ES-I3 (cell line): ENCODE results near the gene COL6A1.
"Not testable (repeated sequence)": the region's sequence is repeated elsewhere in the genome, so short reads cannot be mapped to it uniquely, and the experiment has no call there.

Experiments used
- H3K36me3 ChIP-seq: 2 replicates; pipeline ENCODE4 v1.6.1; 2013; ENCODE audit warnings: mild to moderate bottlenecking, low read length, control low read depth, moderate library complexity; ENCODE audit not compliant: insufficient read depth
- H3K4me1 ChIP-seq: 2 replicates; pipeline ENCODE4 v1.6.1; 2013; ENCODE audit warnings: mild to moderate bottlenecking, control low read depth, low read length; ENCODE audit not compliant: insufficient read depth
- H3K9ac ChIP-seq: 2 replicates; pipeline ENCODE4 v1.6.1; 2013; ENCODE audit warnings: low read depth, mild to moderate bottlenecking, low read length, moderate library complexity
- H3K9me3 ChIP-seq: 2 replicates; pipeline ENCODE4 v1.6.1; 2013; ENCODE audit warnings: mild to moderate bottlenecking, low read length, moderate library complexity; ENCODE audit not compliant: control insufficient read depth, insufficient read depth

Gene COL6A1

GRCh38 chr21:46004168-46004861 is 22.7 kb downstream of the COL6A1 start:
- Histone ChIP-seq H3K9me3 (no peaks in the 10 kb centered on the region), H3K4me1 (no peaks in the 10 kb centered on the region), H3K36me3 (no peaks in the 10 kb centered on the region; the same call in 1 of the 2 replicates), H3K9ac (no peak overlapping the region)

GRCh38 chr21:46005081-46005480 is 23.5 kb downstream of the COL6A1 start:
- no peak overlapping the region for H3K9ac ChIP-seq
- no peaks in the 10 kb centered on the region; the same call in 1 of the 2 replicates for H3K36me3 ChIP-seq
- no peaks in the 10 kb centered on the region for H3K4me1 ChIP-seq
- no peaks in the 10 kb centered on the region for H3K9me3 ChIP-seq

- H3K9me3 ChIP-seq = no peaks in the 10 kb centered on the region
- no peaks in the 10 kb centered on the region for H3K4me1 ChIP-seq
- H3K9ac ChIP-seq = no peak overlapping the region
- no peaks in the 10 kb centered on the region; the same call in 1 of the 2 replicates for H3K36me3 ChIP-seq
These were observed 23.9 kb downstream of the COL6A1 start for GRCh38 chr21:46005481-46005881.

- H3K4me1 ChIP-seq, H3K9ac ChIP-seq, H3K36me3 ChIP-seq, H3K9me3 ChIP-seq: not testable (repeated sequence)
These were observed 24.4 kb downstream of the COL6A1 start for GRCh38 chr21:46005894-46006546.

GRCh38 chr21:46006547-46007491 is 25.2 kb downstream of the COL6A1 start:
- Histone ChIP-seq H3K9ac (no peak overlapping the region), H3K36me3 (no peaks in the 10 kb centered on the region; the same call in 1 of the 2 replicates), H3K9me3 (no peaks in the 10 kb centered on the region), H3K4me1 (no peaks in the 10 kb centered on the region)

- no peak overlapping the region for H3K9ac ChIP-seq
- no peaks in the 10 kb centered on the region; the same call in 1 of the 2 replicates for H3K36me3 ChIP-seq
- no peaks in the 10 kb centered on the region for H3K9me3 ChIP-seq
- no peaks in the 10 kb centered on the region for H3K4me1 ChIP-seq
These were observed 25.9 kb downstream of the COL6A1 start for GRCh38 chr21:46007492-46007868.

- no peak overlapping the region for H3K9ac ChIP-seq
- no peaks in the 10 kb centered on the region for H3K4me1 ChIP-seq
- no peaks in the 10 kb centered on the region; the same call in 1 of the 2 replicates for H3K36me3 ChIP-seq
- H3K9me3 ChIP-seq = no peaks in the 10 kb centered on the region
These were observed 27.5 kb downstream of the COL6A1 start for GRCh38 chr21:46008893-46009621.

GRCh38 chr21:46009951-46010705 is 28.6 kb downstream of the COL6A1 start:
- Histone ChIP-seq H3K9ac (no peak overlapping the region), H3K9me3 (no peaks in the 10 kb centered on the region), H3K36me3 (no peaks in the 10 kb centered on the region), H3K4me1 (no peaks in the 10 kb centered on the region)

- H3K9me3 ChIP-seq = no peaks in the 10 kb centered on the region
- no peaks in the 10 kb centered on the region for H3K4me1 ChIP-seq
- no peak overlapping the region for H3K9ac ChIP-seq
- no peaks in the 10 kb centered on the region for H3K36me3 ChIP-seq
These were observed 29.8 kb downstream of the COL6A1 start for GRCh38 chr21:46011267-46011967.

- Histone ChIP-seq H3K4me1 (no peaks in the 10 kb centered on the region), H3K36me3 (no peaks in the 10 kb centered on the region), H3K9me3 (no peaks in the 10 kb centered on the region), H3K9ac (no peak overlapping the region)
These were observed 30.6 kb downstream of the COL6A1 start for GRCh38 chr21:46012154-46012553.

GRCh38 chr21:46014828-46015227 is 33.3 kb downstream of the COL6A1 start:
- no peak overlapping the region for H3K9ac ChIP-seq
- no peaks in the 10 kb centered on the region for H3K36me3 ChIP-seq
- no peaks in the 10 kb centered on the region for H3K4me1 ChIP-seq
- no peaks in the 10 kb centered on the region for H3K9me3 ChIP-seq

GRCh38 chr21:46017148-46017547 is 35.6 kb downstream of the COL6A1 start:
- H3K4me1 ChIP-seq = no peaks in the 10 kb centered on the region
- H3K36me3 ChIP-seq = no peaks in the 10 kb centered on the region
- H3K9me3 ChIP-seq = no peaks in the 10 kb centered on the region
- no peak overlapping the region for H3K9ac ChIP-seq

GRCh38 chr21:46017695-46018094 is 36.1 kb downstream of the COL6A1 start:
- Histone ChIP-seq H3K9ac (no peak overlapping the region), H3K9me3 (no peaks in the 10 kb centered on the region), H3K4me1 (no peaks in the 10 kb centered on the region), H3K36me3 (no peaks in the 10 kb centered on the region)
